Measurements from ENCODE around the gene PHYHIPL. TPM values are rescaled to one million over a fixed set of nuclear protein-coding genes. Genes with fewer than 3 reads are reported as not detected.

The PHYHIPL gene
- total RNA-seq, 2 experiments from 2014 or later, result not detected

DNA sequence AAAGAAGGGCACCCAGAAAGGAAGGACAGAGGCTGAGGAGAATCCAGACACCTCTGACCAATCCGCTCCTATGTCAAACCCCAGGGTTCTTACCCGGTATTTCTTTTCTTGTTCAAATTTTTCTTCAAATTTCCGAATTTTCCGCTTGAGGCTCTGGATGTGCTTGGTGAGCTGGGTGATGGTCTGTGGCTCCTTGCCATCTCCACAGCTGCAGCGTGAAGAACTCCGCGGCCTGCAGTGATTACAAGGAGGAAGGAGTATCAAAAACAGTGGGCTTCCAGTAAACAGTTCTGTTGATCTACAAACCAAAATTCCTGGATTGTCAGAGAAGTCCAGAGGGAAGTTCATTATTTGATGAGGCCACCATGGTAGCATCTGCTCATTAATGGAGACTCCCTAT lies 92.0 kb downstream of the PHYHIPL start:
- DNase-seq (ENCODE audit: low spot score), result no peak
- H3K9me3 ChIP-seq (ENCODE audit: low read length), result no peaks in the 10 kb centered on the region
- H3K27ac ChIP-seq (ENCODE audit: low read depth, low read length, poor library complexity, severe bottlenecking), result no peak overlapping the region
- no peak overlapping the region for H2AFZ ChIP-seq (ENCODE audit: low read length)
- no peak overlapping the region for H3K4me2 ChIP-seq (ENCODE audit: low read length)
- CTCF ChIA-PET (ENCODE audit: unreplicated experiment), result no interaction called here
- H4K20me1 ChIP-seq (ENCODE audit: insufficient read depth, low read length), result no peaks in the 10 kb centered on the region
- H3K9me2 ChIP-seq (ENCODE audit: insufficient read depth, low read length), result no peaks in the 10 kb centered on the region
- TF ChIP-seq EZH2phosphoT487 (IDR thresholded peaks at IDR 0.05; ENCODE audit: borderline replicate concordance, low read depth, low read length) (no peak), CTCF (conservative IDR thresholded peaks at IDR 0.05; ENCODE audit: low read length) (no peak)
- intact Hi-C loops (cut with micrococcal nuclease; ENCODE audit: unreplicated experiment), result no loop called here
- BruUV-seq (replicated peaks), result no TSS peak
- no peaks in the 10 kb centered on the region for H3K79me2 ChIP-seq (ENCODE audit: insufficient read depth, low read depth, low read length)
- no peaks in the 10 kb centered on the region for H3K4me1 ChIP-seq (ENCODE audit: insufficient read depth, low read length, poor library complexity, severe bottlenecking)
- H3K4me3 ChIP-seq (ENCODE audit: low read depth, low read length, poor library complexity, severe bottlenecking), result no peak overlapping the region
- POLR2A ChIA-PET, result no interaction called here
- no peaks in the 10 kb centered on the region for H3K36me3 ChIP-seq (ENCODE audit: insufficient read depth, low read length)

DNA sequence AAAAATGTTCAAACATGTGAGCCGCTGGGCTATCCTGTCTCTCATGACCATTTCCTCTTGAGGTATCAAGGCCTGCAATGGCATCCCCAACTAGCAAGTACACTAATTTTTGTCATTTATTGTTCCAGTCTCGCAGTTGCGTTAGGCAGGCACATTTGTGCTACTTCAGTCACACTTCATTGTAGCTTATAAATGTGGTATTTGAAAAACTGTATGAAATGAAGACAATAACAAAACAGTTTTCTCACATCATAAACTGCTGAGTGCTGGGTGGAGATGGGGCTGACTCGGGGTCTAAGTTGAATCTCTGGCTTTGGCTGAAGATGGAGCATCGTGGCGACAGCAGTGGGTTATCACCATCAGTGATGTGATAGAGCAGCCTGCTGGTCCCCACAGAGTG lies 93.2 kb downstream of the PHYHIPL start:
- POLR2A ChIA-PET, result no interaction called here
- TF ChIP-seq CTCF (conservative IDR thresholded peaks at IDR 0.05; ENCODE audit: low read length), result no peak
- no peak for TF ChIP-seq EZH2phosphoT487 (IDR thresholded peaks at IDR 0.05; ENCODE audit: borderline replicate concordance, low read depth, low read length)
- Histone ChIP-seq H2AFZ (ENCODE audit: low read length) (no peak overlapping the region), H3K9me3 (ENCODE audit: low read length) (no peaks in the 10 kb centered on the region), H3K79me2 (ENCODE audit: insufficient read depth, low read depth, low read length) (no peaks in the 10 kb centered on the region), H3K4me1 (ENCODE audit: insufficient read depth, low read length, poor library complexity, severe bottlenecking) (no peaks in the 10 kb centered on the region), H3K4me2 (ENCODE audit: low read length) (no peak overlapping the region), H3K9me2 (ENCODE audit: insufficient read depth, low read length) (no peaks in the 10 kb centered on the region), H3K4me3 (ENCODE audit: low read depth, low read length, poor library complexity, severe bottlenecking) (no peak overlapping the region), H4K20me1 (ENCODE audit: insufficient read depth, low read length) (no peaks in the 10 kb centered on the region), H3K27ac (ENCODE audit: low read depth, low read length, poor library complexity, severe bottlenecking) (no peak overlapping the region), H3K36me3 (ENCODE audit: insufficient read depth, low read length) (no peaks in the 10 kb centered on the region)
- BruUV-seq (replicated peaks), result no TSS peak
- no peak for DNase-seq (ENCODE audit: low spot score)
- CTCF ChIA-PET (ENCODE audit: unreplicated experiment), result no interaction called here
- intact Hi-C loops (cut with micrococcal nuclease; ENCODE audit: unreplicated experiment), result no loop called here

- no peaks in the 10 kb centered on the region for H3K9me2 ChIP-seq (ENCODE audit: insufficient read depth, low read length)
- no peak overlapping the region for H2AFZ ChIP-seq (ENCODE audit: low read length)
- no peaks in the 10 kb centered on the region for H4K20me1 ChIP-seq (ENCODE audit: insufficient read depth, low read length)
- BruUV-seq (replicated peaks), result no TSS peak
- no peaks in the 10 kb centered on the region for H3K79me2 ChIP-seq (ENCODE audit: insufficient read depth, low read depth, low read length)
- H3K4me1 ChIP-seq (ENCODE audit: insufficient read depth, low read length, poor library complexity, severe bottlenecking), result no peaks in the 10 kb centered on the region
- ChIA-PET POLR2A (no interaction called here), CTCF (ENCODE audit: unreplicated experiment) (no interaction called here)
- no peak for TF ChIP-seq CTCF (conservative IDR thresholded peaks at IDR 0.05; ENCODE audit: low read length)
- no peak for TF ChIP-seq EZH2phosphoT487 (IDR thresholded peaks at IDR 0.05; ENCODE audit: borderline replicate concordance, low read depth, low read length)
- H3K4me2 ChIP-seq (ENCODE audit: low read length), result no peak overlapping the region
- H3K9me3 ChIP-seq (ENCODE audit: low read length), result no peaks in the 10 kb centered on the region
- H3K27ac ChIP-seq (ENCODE audit: low read depth, low read length, poor library complexity, severe bottlenecking), result no peak overlapping the region
- intact Hi-C loops (cut with micrococcal nuclease; ENCODE audit: unreplicated experiment), result no loop called here
- no peak for DNase-seq (ENCODE audit: low spot score)
- no peaks in the 10 kb centered on the region for H3K36me3 ChIP-seq (ENCODE audit: insufficient read depth, low read length)
- no peak overlapping the region for H3K4me3 ChIP-seq (ENCODE audit: low read depth, low read length, poor library complexity, severe bottlenecking)
Measured at GRCh38 chr10:59270492-59270891, 94.0 kb downstream of the PHYHIPL start.

Data from OCI-LY7 (cell line).